H9 (cell line): Measurements from ENCODE around the gene TDRD7. TPM values are rescaled to one million over a fixed set of nuclear protein-coding genes. Genes with fewer than 3 reads are reported as not detected.

Experiments
- DNase-seq: peaks from one replicate; pipeline ENCODE4 v3.0.0-alpha.2; 2017
- H2AFZ ChIP-seq: one replicate; pipeline ENCODE4 v1.6.1; 2013; ENCODE audit warnings: mild to moderate bottlenecking, low read length, control low read depth, moderate library complexity
- H2AK5ac ChIP-seq: 2 replicates; pipeline ENCODE4 v1.6.1; 2013; ENCODE audit warnings: low read length, control low read depth, mixed read lengths; ENCODE audit not compliant: insufficient read length
- H2BK120ac ChIP-seq: one replicate; pipeline ENCODE4 v1.6.1; 2013; ENCODE audit warnings: low read depth, mild to moderate bottlenecking, low read length, control low read depth, inconsistent platforms; ENCODE audit not compliant: poor library complexity, severe bottlenecking
- H2BK12ac ChIP-seq: 2 replicates; pipeline ENCODE4 v1.6.1; 2013; ENCODE audit warnings: low read length, control low read depth, mixed read lengths, low read depth; ENCODE audit not compliant: insufficient read length
- H2BK15ac ChIP-seq: 2 replicates; pipeline ENCODE4 v1.6.1; 2013; ENCODE audit warnings: low read depth, low read length, control low read depth
- H2BK20ac ChIP-seq: one replicate; pipeline ENCODE4 v1.6.1; 2013; ENCODE audit warnings: low read depth, mild to moderate bottlenecking, low read length, control low read depth, inconsistent platforms; ENCODE audit not compliant: poor library complexity, severe bottlenecking
- H2BK5ac ChIP-seq: 2 replicates; pipeline ENCODE4 v1.6.1; 2013; ENCODE audit warnings: low read length, control low read depth, mixed read lengths; ENCODE audit not compliant: insufficient read length
- H3K14ac ChIP-seq: 2 replicates; pipeline ENCODE4 v1.6.1; 2013; ENCODE audit warnings: low read length, control low read depth; ENCODE audit not compliant: insufficient read depth
- H3K18ac ChIP-seq: 2 replicates; pipeline ENCODE4 v1.6.1; 2013; ENCODE audit warnings: low read depth, mild to moderate bottlenecking, mixed read lengths, low read length, control low read depth; ENCODE audit not compliant: insufficient read length
- H3K23ac ChIP-seq: 2 replicates; pipeline ENCODE4 v1.6.1; 2013; ENCODE audit warnings: low read length, control low read depth, mixed read lengths, low read depth; ENCODE audit not compliant: insufficient read length
- H3K23me2 ChIP-seq: 2 replicates; pipeline ENCODE4 v1.6.1; 2013; ENCODE audit warnings: low read depth, mild to moderate bottlenecking, mixed read lengths, low read length, control low read depth; ENCODE audit not compliant: insufficient read length, poor library complexity, severe bottlenecking
- H3K27ac ChIP-seq: 2 replicates; pipeline ENCODE4 v1.5.1; 2013; ENCODE audit warnings: low read length, control low read depth, mixed read lengths, low read depth; ENCODE audit not compliant: insufficient read length
- H3K27me3 ChIP-seq: 2 replicates; pipeline ENCODE4 v1.6.1; 2013; ENCODE audit warnings: low read length, control low read depth, inconsistent platforms; ENCODE audit not compliant: insufficient read depth
- H3K4ac ChIP-seq: 2 replicates; pipeline ENCODE4 v1.6.1; 2013; ENCODE audit warnings: low read depth, mild to moderate bottlenecking, control low read depth, inconsistent platforms, low read length, moderate library complexity
- H3K4me1 ChIP-seq: 2 replicates; pipeline ENCODE4 v1.6.1; 2013; ENCODE audit warnings: low read length, control low read depth, inconsistent platforms; ENCODE audit not compliant: insufficient read depth
- H3K4me2 ChIP-seq: 2 replicates; pipeline ENCODE4 v1.6.1; 2013; ENCODE audit warnings: low read length, control low read depth, mixed read lengths; ENCODE audit not compliant: insufficient read length, insufficient read depth
- H3K56ac ChIP-seq: 2 replicates; pipeline ENCODE4 v1.6.1; 2013; ENCODE audit warnings: low read depth, mild to moderate bottlenecking, mixed read lengths, low read length, control low read depth; ENCODE audit not compliant: insufficient read length
- H3K79me1 ChIP-seq: 2 replicates; pipeline ENCODE4 v1.6.1; 2013; ENCODE audit warnings: low read depth, mild to moderate bottlenecking, moderate library complexity, low read length, control low read depth, inconsistent platforms; ENCODE audit not compliant: insufficient read depth, poor library complexity, severe bottlenecking
- H3K79me2 ChIP-seq: 2 replicates; pipeline ENCODE4 v1.6.1; 2013; ENCODE audit warnings: low read length, control low read depth, inconsistent platforms; ENCODE audit not compliant: insufficient read depth
- H3K9ac ChIP-seq: 2 replicates; pipeline ENCODE4 v1.6.1; 2013; ENCODE audit warnings: low read length, control low read depth, mixed read lengths; ENCODE audit not compliant: insufficient read length; ENCODE audit errors: extremely low read depth
- H3K9me3 ChIP-seq: one replicate; pipeline ENCODE4 v1.6.1; 2013; ENCODE audit warnings: low read depth, low read length, inconsistent platforms; ENCODE audit not compliant: control insufficient read depth
- H3T11ph ChIP-seq: one replicate; pipeline ENCODE4 v1.6.1; 2013; ENCODE audit warnings: mild to moderate bottlenecking, low read length, control low read depth, inconsistent platforms
- H4K20me1 ChIP-seq: one replicate; pipeline ENCODE4 v1.6.1; 2013; ENCODE audit not compliant: control insufficient read depth, insufficient read length, insufficient read depth
- H4K5ac ChIP-seq: 2 replicates; pipeline ENCODE4 v1.6.1; 2013; ENCODE audit warnings: low read depth, mild to moderate bottlenecking, mixed read lengths, low read length, control low read depth; ENCODE audit not compliant: insufficient read length
- H4K8ac ChIP-seq: replicated peaks from 2 replicates; pipeline ENCODE4 v1.6.1; 2013; ENCODE audit warnings: low read length, control low read depth, mixed read lengths, low read depth; ENCODE audit not compliant: insufficient read length
- H4K91ac ChIP-seq: 2 replicates; pipeline ENCODE4 v1.6.1; 2013; ENCODE audit warnings: low read depth, mild to moderate bottlenecking, moderate library complexity, mixed read lengths, low read length, control low read depth; ENCODE audit not compliant: insufficient read length
- H3K27ac Mint-ChIP-seq, 3 experiments: 2 replicates in 2 of 3; 3 replicates in 1 of 3; pipeline ENCODE4 v1.8.0; 2020 to 2021; ENCODE audit warnings: mixed read lengths in 3 of 3, mild to moderate bottlenecking in 1 of 3, moderate library complexity in 1 of 3
- H3K27me3 Mint-ChIP-seq: 2 replicates; pipeline ENCODE4 v1.8.0; 2021; ENCODE audit warnings: low read depth, mild to moderate bottlenecking, moderate library complexity, mixed read lengths
- H3K36me3 Mint-ChIP-seq, 3 experiments: 2 replicates in 2 of 3; 3 replicates in 1 of 3; pipeline ENCODE4 v1.8.0; 2020 to 2021; ENCODE audit warnings: low read depth in 3 of 3, mixed read lengths in 3 of 3; ENCODE audit not compliant: insufficient read depth in 1 of 3
- H3K4me1 Mint-ChIP-seq, 2 experiments: 2 replicates each; pipeline ENCODE4 v1.8.0; 2020; ENCODE audit warnings: mixed read lengths in 2 of 2
- H3K4me3 Mint-ChIP-seq, 2 experiments: 2 replicates in 1 of 2; 3 replicates in 1 of 2; pipeline ENCODE4 v1.8.0; 2020 to 2021; ENCODE audit warnings: mild to moderate bottlenecking in 2 of 2, mixed read lengths in 2 of 2, moderate library complexity in 1 of 2
- H3K9me3 Mint-ChIP-seq, 2 experiments: 2 replicates in 1 of 2; 3 replicates in 1 of 2; pipeline ENCODE4 v1.8.0; 2020; ENCODE audit warnings: mild to moderate bottlenecking in 2 of 2, mixed read lengths in 2 of 2, moderate library complexity in 1 of 2
- WGBS: extraction: QIAGEN DNeasy Blood & Tissue Kit; methylation state at CpG from one replicate; pipeline ENCODE4 v1.1.7; 2013; ENCODE audit warnings: missing lambda C conversion rate, low lambda C conversion rate, mixed read lengths; ENCODE audit not compliant: insufficient read length; ENCODE audit errors: extremely low coverage; 5-methylcytosine and 5-hydroxymethylcytosine counted together
- total RNA-seq: library from RNA; stranded (reverse); gene quantifications from 2 replicates; pipeline ENCODE4 v1.2.1, GENCODE V29; 2021
- TF ChIP-seq, protein P1 (sequence below): fragments of 200-600 bp; sonication (generic); conservative IDR thresholded peaks from 3 replicates; pipeline ENCODE4 v1.8.0; 2021; ENCODE audit warnings: antibody characterized with exemption, mild to moderate bottlenecking

Gene TDRD7
- total RNA-seq, 1 experiment from 2014 or later, result 5.1 TPM

GRCh38 chr9:97365634-97366033 lies 46.3 kb upstream of the TDRD7 start:
- Mint-ChIP-seq H3K4me1 (peaks cover 19 to 20% of the 10 kb centered on the region in 2 experiments), H3K4me3 (no peak overlapping the region), H3K27me3 (no peaks in the 10 kb centered on the region), H3K9me3 (peaks cover 19% of the 10 kb centered on the region in 2 experiments), H3K36me3 (peaks cover 31 to 50% (median 47%) of the 10 kb centered on the region in 3 experiments), H3K27ac (no peak overlapping the region; a peak in 1 of 7 replicates)
- Histone ChIP-seq H4K91ac (no peak overlapping the region), H3K4me2 (no peak overlapping the region), H3K23ac (no peak overlapping the region), H2BK15ac (no peak overlapping the region), H4K8ac (no peak overlapping the region), H3K4me1 (no peaks in the 10 kb centered on the region), H3K23me2 (no peaks in the 10 kb centered on the region), H2AFZ (no peak overlapping the region), H3K14ac (no peak overlapping the region), H2BK20ac (no peak overlapping the region), H4K5ac (no peak overlapping the region), H3K79me1 (no peaks in the 10 kb centered on the region), H3T11ph (no peak overlapping the region), H3K27ac (no peak overlapping the region), H3K9me3 (no peaks in the 10 kb centered on the region), H3K4ac (no peak overlapping the region), H3K9ac (no peak overlapping the region), H2AK5ac (no peak overlapping the region), H2BK5ac (no peak overlapping the region), H2BK12ac (no peak overlapping the region), H2BK120ac (no peak overlapping the region), H3K18ac (no peak overlapping the region), H3K56ac (no peak overlapping the region), H3K27me3 (no peaks in the 10 kb centered on the region), H3K79me2 (no peaks in the 10 kb centered on the region), H4K20me1 (no peaks in the 10 kb centered on the region)
- TF ChIP-seq, protein P1, sequence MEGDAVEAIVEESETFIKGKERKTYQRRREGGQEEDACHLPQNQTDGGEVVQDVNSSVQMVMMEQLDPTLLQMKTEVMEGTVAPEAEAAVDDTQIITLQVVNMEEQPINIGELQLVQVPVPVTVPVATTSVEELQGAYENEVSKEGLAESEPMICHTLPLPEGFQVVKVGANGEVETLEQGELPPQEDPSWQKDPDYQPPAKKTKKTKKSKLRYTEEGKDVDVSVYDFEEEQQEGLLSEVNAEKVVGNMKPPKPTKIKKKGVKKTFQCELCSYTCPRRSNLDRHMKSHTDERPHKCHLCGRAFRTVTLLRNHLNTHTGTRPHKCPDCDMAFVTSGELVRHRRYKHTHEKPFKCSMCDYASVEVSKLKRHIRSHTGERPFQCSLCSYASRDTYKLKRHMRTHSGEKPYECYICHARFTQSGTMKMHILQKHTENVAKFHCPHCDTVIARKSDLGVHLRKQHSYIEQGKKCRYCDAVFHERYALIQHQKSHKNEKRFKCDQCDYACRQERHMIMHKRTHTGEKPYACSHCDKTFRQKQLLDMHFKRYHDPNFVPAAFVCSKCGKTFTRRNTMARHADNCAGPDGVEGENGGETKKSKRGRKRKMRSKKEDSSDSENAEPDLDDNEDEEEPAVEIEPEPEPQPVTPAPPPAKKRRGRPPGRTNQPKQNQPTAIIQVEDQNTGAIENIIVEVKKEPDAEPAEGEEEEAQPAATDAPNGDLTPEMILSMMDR, result no peak
- no CpG with 5 or more reads among the region's 5 CpGs for WGBS
- DNase-seq, result no peak
